Smooth muscle cell (in vitro differentiated cells): ENCODE measurements around the gene OR10H5. TPM values are rescaled to one million over a fixed set of nuclear protein-coding genes. Genes with fewer than 3 reads are reported as not detected.
"Not testable (repeated sequence)": the region's sequence is repeated elsewhere in the genome, so short reads cannot be mapped to it uniquely, and the experiment has no call there.

Experiments
- DNase-seq: peaks from one replicate; lab custom pipeline; 2025; ENCODE audit not compliant: unreplicated experiment; lab: John Stamatoyannopoulos, UW
- H2AFZ ChIP-seq: fragments of 200-600 bp; sonication (generic); 2 replicates; pipeline ENCODE4 v1.6.0; 2016; ENCODE audit warnings: antibody characterized with exemption, low read depth, mild to moderate bottlenecking
- H3F3A ChIP-seq: fragments of 200-600 bp; sonication (generic); 2 replicates; pipeline ENCODE4 v1.6.0; 2017; ENCODE audit warnings: antibody characterized with exemption, low read depth
- H3K27ac ChIP-seq: fragments of 200-600 bp; sonication (generic); 2 replicates; pipeline ENCODE4 v1.5.1; 2016; ENCODE audit warnings: low read depth, mild to moderate bottlenecking
- H3K27me3 ChIP-seq: fragments of 200-600 bp; sonication (generic); 2 replicates; pipeline ENCODE4 v1.6.1; 2016; ENCODE audit warnings: low read depth, mild to moderate bottlenecking
- H3K36me3 ChIP-seq: fragments of 200-600 bp; sonication (generic); 2 replicates; pipeline ENCODE4 v1.5.1; 2016; ENCODE audit warnings: low read depth
- H3K4me1 ChIP-seq: fragments of 200-600 bp; sonication (generic); 2 replicates; pipeline ENCODE4 v1.5.1; 2016; ENCODE audit warnings: low read depth
- H3K4me2 ChIP-seq: fragments of 200-600 bp; sonication (generic); 2 replicates; pipeline ENCODE4 v1.6.0; 2016; ENCODE audit warnings: mild to moderate bottlenecking
- H3K4me3 ChIP-seq: fragments of 200-600 bp; sonication (generic); 2 replicates; pipeline ENCODE4 v1.5.1; 2016; ENCODE audit warnings: mild to moderate bottlenecking
- H3K79me2 ChIP-seq: fragments of 200-600 bp; sonication (generic); 2 replicates; pipeline ENCODE4 v1.6.0; 2016; ENCODE audit warnings: low read depth, mild to moderate bottlenecking
- H3K9ac ChIP-seq: fragments of 200-600 bp; sonication (generic); 2 replicates; pipeline ENCODE4 v1.6.0; 2016; ENCODE audit warnings: low read depth
- H3K9me3 ChIP-seq: fragments of 200-600 bp; sonication (generic); replicated peaks from 2 replicates; pipeline ENCODE4 v1.5.1; 2016; ENCODE audit warnings: low read depth
- H4K20me1 ChIP-seq: fragments of 200-600 bp; sonication (generic); 2 replicates; pipeline ENCODE4 v1.6.0; 2016; ENCODE audit warnings: low read depth
- CTCF ChIP-seq: fragments of 200-600 bp; sonication (generic); IDR thresholded peaks from 2 replicates; pipeline ENCODE4 v1.5.1; 2017; ENCODE audit warnings: borderline replicate concordance, mild to moderate bottlenecking, antibody characterized with exemption; ENCODE audit not compliant: insufficient read depth, poor library complexity, severe bottlenecking
- WGBS: methylation state at CpG from one replicate; pipeline ENCODE4 v1.1.7; 2016; ENCODE audit warnings: low lambda C conversion rate; 5-methylcytosine and 5-hydroxymethylcytosine counted together
- polyA plus RNA-seq: library from polyadenylated mRNA; unstranded; fragments of >200 nt; fragmentation: Nextera tagmentation; extraction: Ambion mirVana; gene quantifications from 2 replicates; pipeline ENCODE4 v1.2.1, GENCODE V29; 2016
- total RNA-seq: library from RNA; depleted of rRNA; stranded (reverse); fragments of >200 nt; gene quantifications from 2 replicates; pipeline ENCODE4 v1.2.3, GENCODE V29; 2014

OR10H5 gene
- total and polyA plus RNA-seq, 2 experiments from 2014 or later, result not detected

- no peaks in the 10 kb centered on the region for H3K79me2 ChIP-seq
- H3K36me3 ChIP-seq, result no peaks in the 10 kb centered on the region
- WGBS, result 33% methylated on average over 2 of the region's 2 CpGs
- peaks cover 10% of the 10 kb centered on the region for H3K9me3 ChIP-seq
- H4K20me1 ChIP-seq, result no peaks in the 10 kb centered on the region
- no peak for DNase-seq
- H3K4me1 ChIP-seq, result no peaks in the 10 kb centered on the region
- H3K4me3 ChIP-seq, result no peak overlapping the region
- no peaks in the 10 kb centered on the region for H3F3A ChIP-seq
- H3K27ac ChIP-seq, result no peak overlapping the region
- no peak overlapping the region for H3K4me2 ChIP-seq
- TF ChIP-seq CTCF, result no peak
- H2AFZ ChIP-seq, result no peak overlapping the region
- no peak overlapping the region for H3K9ac ChIP-seq
- H3K27me3 ChIP-seq, result no peaks in the 10 kb centered on the region
These were observed 53.4 kb downstream of the OR10H5 start for GRCh38 chr19:15840833-15841232.

GRCh38 chr19:15841875-15842569 is 54.6 kb downstream of the OR10H5 start:
- Histone ChIP-seq H3K27me3 (no peaks in the 10 kb centered on the region), H3K4me2 (no peak overlapping the region), H3K9ac (no peak overlapping the region), H3K79me2 (no peaks in the 10 kb centered on the region), H4K20me1 (no peaks in the 10 kb centered on the region), H3K27ac (no peak overlapping the region), H3K36me3 (no peaks in the 10 kb centered on the region), H2AFZ (no peak overlapping the region), H3F3A (no peaks in the 10 kb centered on the region), H3K4me1 (no peaks in the 10 kb centered on the region), H3K9me3 (peaks cover 10% of the 10 kb centered on the region), H3K4me3 (no peak overlapping the region)
- DNase-seq, result no peak
- WGBS, result 68% methylated on average over 11 of the region's 11 CpGs
- TF ChIP-seq CTCF, result no peak

- no peaks in the 10 kb centered on the region for H3K27me3 ChIP-seq
- no peak for DNase-seq
- 46% methylated on average over 5 of the region's 5 CpGs for WGBS
- H3K27ac ChIP-seq, result no peak overlapping the region
- no peaks in the 10 kb centered on the region for H3K79me2 ChIP-seq
- TF ChIP-seq CTCF, result no peak
- H3K4me2 ChIP-seq, result no peak overlapping the region
- H3K36me3 ChIP-seq, result no peaks in the 10 kb centered on the region
- H3K4me3 ChIP-seq, result no peak overlapping the region
- no peak overlapping the region for H3K9ac ChIP-seq
- H3K9me3 ChIP-seq, result peaks cover 9% of the 10 kb centered on the region
- H2AFZ ChIP-seq, result no peak overlapping the region
- no peaks in the 10 kb centered on the region for H3K4me1 ChIP-seq
- H4K20me1 ChIP-seq, result no peaks in the 10 kb centered on the region
- no peaks in the 10 kb centered on the region for H3F3A ChIP-seq
These were observed 55.9 kb downstream of the OR10H5 start for GRCh38 chr19:15843203-15843893.

- H3K4me1 ChIP-seq, H3F3A ChIP-seq, H3K9ac ChIP-seq: not testable (repeated sequence)
These were observed 56.4 kb downstream of the OR10H5 start for GRCh38 chr19:15843894-15844222.

More at GRCh38 chr19:15843894-15844222, 56.4 kb downstream of the OR10H5 start:
- H3K4me3 ChIP-seq, H2AFZ ChIP-seq, H3K27ac ChIP-seq, H3K36me3 ChIP-seq, H3K79me2 ChIP-seq, H4K20me1 ChIP-seq, H3K9me3 ChIP-seq, DNase-seq, H3K4me2 ChIP-seq, H3K27me3 ChIP-seq: not testable (repeated sequence)
- WGBS, result 77% methylated on average over 5 of the region's 8 CpGs
